CD4-positive, alpha-beta T cell treated with Interleukin-17A for 4 hours (primary cell): ENCODE data around the gene RNF10.
A peak's percentile ranks its signal among the peaks of the same experiment; 100 is the strongest.
"Not testable (repeated sequence)": the region's sequence is repeated elsewhere in the genome, so short reads cannot be mapped to it uniquely, and the experiment has no call there.

ENCODE experiments used
- DNase-seq: peaks from one replicate; pipeline ENCODE4 v3.0.0-alpha.2; 2020; ENCODE audit warnings: mixed read lengths

The RNF10 gene

DNA sequence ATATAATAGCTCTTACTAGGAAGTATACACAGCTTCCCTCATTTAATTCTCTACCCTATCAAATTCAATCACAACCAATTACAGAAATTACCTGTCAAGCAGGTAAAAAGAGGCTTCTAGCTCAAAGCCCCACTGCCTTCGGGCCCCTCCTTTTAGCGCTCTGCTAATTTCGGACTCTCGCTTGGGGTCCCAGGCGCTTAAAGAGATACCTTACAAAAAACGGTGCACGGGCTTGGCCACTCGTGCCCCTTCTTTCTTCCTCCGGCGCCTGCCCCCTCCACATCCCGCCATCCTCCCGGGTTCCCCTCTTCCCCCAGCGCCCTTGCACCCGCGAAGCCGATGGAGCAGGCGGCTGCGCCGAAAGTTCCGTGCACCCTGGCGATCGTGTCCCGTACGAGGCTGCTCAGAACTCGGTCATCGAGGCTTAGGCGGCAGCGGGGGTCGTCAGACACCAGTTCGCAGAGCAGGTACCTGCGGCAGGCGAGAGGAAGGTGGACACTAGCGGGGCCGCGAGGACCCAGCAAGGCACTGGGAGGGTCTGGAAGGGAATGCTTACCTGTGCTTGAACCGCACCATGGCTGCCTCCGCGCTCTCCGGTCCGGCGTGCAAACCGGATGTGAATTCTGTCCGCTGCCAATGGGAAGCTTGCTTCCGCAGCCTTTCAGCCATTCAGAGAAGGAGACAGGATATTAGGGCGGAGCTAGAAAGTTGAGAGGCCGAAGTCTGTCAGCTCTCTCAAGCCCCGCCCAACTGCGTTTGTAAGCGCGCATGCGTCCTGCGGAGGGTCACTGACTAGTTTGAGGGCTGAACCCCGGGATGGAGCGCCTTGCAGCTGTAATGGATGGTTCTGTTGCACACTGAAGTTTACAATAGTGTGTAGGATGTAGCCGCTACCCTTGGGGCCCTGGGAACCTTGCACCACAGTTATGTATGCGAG is 46.9 kb downstream of the RNF10 start, which contains the start of gene POP5:
POP5 (minus strand) TSS at position 616 of the 937 bp plus-strand sequence; CDS start at position 576, 40 bp downstream.
- DNase-seq = peak; percentile 96

DNA sequence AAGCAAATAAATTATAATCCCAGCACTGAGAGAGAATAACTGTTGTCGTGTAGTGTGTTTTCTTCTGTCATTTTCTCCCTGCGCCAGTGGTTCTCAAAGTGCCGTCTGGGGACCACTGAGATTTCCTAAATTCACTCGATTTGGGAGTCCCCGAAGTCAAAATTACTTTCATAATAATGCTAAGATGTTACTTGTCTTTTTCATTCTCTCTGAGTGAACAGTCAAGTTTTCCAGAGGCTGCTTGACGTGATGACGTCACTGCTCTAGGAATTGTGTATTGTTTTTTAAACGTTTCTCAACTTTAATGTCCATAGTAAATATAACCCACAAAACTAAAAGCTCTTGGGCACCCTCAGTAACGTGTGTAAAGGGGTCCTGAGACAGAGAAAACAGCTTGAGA is 47.8 kb downstream of the RNF10 start:
- no peak for DNase-seq

DNA sequence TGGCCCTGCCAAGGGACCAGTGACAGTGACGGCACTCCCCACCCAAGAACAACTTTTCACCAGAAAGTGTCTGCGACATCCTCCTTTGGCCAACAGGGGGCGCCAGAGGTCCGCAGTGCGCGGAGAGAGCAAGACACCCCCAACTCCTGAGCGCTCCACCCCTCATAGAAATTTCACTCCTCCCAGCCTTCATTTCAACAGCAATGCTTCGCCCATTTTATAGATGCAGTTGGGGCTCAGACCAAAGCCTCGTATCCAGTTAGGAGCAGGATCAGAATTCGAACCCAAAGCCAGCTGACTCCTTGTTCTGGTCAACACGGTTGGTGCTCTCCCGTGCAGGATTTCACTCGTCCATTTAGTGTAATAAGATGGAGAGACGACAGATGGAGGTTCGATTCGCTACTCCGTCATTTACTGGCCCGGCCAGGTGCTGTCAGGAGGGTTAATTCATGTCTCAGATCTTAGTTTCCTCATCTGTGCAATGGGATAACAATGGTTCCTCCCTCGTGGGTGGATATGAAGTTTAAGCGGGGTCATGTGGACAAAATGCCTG is 49.4 kb downstream of the RNF10 start:
- DNase-seq = peak; percentile 87

DNA sequence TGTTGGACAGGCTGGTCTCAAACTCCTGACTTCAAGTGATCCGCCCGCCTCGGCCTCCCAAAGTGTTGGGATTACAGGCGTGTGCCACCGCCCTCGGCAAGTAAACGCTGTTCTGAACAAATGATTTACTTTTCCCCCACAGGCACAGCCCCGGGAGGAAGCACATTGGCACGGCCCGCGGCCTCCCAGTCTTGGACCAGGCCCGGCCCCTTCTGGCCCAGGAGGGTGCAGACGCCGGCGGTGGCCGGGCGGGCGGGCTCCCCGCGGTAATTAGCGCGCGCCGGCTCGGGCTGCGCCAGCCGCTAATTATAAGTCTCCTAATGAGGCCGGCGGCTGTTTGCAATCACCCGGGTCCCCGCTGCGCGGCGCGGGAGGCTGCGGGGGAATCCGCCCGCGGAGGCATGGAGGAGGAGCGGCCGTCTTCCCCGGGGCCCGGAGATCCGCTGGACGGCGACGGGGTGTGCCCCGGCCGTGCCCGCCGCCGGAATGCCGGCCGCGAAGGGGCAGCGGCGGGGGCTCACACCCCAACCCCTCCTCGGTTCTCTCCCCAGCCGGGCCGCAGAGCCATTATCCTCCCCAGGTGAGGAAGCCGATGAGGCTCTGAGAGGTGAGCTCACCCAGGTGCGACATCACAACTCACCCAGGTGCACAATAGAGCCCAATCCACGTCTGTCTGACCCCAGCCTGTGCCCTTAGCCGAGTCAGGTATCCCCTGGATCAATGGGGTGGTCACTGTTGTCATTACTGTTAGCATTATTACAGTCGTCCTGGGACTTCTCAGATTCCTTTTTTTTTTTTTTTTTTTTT is 50.4 kb downstream of the RNF10 start:
- peak; percentile 70 for DNase-seq

DNA sequence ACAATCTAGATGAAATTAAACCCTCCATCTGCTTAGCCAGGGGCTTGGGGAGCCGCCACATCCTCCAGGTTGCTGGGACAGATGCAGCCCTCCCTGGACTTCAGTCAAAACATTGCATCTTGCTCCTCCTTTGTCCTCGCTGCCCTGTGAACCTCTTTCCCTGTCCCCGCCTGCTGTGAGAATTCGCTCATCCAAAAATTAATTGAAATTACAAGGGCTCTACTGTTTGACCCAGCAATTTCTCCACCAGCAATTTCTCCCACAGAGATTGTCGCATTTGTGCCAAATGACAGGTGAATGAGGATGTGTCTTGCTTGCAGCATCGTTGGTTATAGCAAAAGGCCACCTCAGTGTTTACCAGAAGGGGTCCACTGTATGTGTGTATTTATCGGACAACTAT is 52.0 kb downstream of the RNF10 start:
- DNase-seq = no peak

DNA sequence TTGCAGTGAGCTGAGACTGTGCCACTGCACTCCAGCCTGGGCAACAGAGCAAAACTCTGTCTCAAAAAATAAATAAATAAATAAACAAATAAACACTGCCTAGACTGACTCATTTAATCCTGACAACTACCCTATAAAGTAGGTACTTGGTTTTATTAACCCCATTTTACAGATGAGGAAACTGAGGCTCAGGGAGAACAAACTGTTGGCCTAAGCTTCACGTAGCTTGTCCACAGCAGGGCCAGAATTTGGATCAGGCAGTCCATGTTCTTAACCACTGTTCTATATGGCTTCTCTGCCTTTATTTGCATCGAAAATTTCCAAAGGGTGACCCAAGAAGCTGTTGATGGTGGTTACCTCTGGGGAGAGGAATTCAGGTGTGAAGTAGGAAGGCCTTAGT is 52.7 kb downstream of the RNF10 start:
- no peak for DNase-seq

DNA sequence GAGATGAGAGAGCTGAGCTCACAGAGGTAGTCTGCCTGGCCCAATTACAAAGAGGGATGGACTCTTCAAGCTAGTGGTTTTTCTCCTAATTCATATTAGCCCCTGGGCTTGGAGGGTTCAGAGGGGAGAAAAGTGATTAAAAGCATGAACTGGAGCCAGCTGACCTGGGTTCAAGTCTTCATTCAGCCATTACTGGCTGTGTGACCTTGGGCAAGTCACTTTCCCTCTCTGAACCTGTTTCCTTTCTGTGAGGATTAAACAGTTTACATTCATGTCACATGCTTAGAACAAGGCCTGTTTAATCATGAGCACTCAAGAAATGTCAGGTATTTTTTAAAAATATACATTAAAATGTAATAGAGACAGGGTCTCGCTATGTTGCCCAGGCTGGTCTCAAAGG is 54.2 kb downstream of the RNF10 start:
- no peak for DNase-seq

DNA sequence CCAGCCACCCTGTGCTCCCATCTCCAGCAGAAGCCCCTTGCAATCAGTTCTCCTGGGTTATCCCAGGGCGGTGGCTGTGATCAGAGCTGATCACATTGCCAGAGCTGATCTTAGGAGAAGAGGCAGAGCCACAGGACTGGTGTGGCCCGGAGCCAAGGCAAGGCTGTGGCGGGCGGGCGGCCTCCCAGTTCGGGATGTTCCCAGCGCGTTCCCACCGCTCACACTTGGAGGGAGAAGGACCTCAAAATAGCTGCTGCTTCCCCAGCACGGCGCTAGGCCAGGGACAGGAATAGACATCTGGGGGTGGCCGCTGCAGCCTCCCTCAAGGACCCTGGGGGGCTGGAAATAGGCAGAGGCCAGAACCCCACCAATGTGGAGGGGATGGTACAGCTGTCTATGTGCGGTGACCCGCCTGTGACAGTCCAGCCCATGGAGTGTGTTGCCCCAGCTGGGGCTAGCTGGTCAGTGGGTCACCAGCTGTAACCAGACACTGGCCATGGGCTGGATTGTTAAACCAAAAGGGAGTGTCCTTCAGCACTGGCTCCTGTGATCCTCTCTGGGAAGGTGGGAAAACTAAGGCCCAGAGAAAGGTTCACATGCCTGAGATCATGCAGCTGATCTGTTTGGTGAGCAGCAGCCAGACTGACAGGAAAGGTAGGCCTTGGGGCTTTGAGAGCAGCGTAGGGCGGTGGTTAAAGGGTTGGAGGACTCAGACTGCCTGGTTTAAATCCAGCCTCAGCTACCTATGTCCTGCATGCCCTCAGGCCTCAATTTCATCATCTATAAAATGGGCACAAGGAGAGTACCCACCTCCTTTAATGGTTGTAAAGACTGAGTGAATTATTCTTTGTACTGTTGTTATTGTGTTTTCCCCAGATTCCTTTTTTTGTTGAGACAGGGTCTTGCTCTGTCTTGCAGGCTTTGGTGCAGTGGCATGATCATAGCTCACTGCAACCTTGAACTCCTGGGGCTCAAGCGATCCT is 55.1 kb downstream of the RNF10 start:
- DNase-seq = no peak

DNA sequence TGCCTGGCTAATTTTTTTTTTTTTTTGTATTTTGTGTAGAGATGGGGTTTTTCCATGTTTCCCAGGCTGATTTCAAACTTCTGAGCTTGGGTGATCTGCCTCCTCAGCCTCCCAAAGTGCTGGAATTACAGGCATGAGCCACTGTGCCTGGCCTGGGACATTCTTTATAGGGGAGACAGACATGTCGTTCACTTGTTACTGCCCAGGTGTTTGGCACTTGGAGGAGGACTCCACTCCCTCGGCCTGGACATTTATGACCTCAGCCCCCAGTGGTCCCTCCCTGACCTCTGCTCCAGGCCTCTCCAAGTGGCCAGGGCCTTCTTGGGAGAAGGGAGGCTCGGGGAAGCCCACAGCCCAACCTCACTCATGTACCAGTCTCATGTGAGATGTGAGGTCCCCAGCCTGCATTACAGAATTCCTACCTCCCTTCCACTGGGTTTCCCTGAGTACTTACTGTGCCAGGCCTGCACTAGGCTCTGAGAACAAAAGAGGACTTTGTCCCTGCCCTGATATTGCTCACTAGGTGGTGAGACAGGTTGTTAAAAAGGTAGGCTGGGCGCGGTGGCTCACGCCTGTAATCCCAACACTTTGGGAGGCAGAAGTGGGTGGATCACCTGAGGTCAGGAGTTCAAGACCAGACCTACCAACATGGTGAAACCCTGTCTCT is 56.7 kb downstream of the RNF10 start:
- DNase-seq = no peak

DNA sequence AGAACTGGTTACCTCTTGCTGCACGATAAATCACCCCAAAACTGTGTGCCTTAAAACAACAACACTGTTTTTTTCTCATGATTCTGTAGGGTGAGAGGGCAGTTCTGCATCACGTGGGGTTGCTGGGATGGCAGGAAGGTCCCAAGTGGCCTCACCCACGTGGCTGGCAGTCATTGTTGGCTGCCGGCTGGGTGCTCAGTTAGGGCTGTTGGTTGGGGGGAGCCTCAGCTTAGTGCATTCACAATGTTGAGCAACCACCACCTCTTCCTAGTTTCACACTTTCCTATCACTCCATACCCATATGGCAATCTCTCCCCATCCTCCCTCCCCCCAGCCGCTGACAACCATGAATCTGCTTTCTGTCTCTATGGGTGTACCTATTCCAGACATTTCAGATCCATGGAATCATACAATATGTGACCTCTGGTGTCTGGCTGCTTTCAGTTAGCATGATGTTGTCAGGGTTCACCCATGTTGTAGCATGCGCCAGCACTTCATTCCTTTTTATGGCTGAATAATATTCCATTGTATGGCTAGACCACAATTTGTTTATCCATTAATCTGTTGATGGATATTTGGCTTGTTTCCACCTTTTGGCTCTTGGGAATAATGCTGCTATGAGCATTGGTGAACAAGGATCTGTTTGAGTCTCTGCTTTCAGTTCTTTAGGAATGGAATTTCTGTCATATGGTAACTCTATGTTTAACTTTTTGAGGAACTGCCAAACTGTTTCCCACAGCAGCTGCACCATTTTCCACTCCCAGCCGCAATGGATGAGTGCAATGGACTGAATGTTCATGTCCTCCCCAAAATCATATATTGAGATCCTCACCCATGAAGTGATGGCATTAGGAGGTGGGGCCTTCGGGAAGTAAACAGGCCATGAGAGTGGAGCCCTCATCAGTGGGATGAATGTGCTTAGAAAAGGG is 58.2 kb downstream of the RNF10 start:
- no peak for DNase-seq

DNA sequence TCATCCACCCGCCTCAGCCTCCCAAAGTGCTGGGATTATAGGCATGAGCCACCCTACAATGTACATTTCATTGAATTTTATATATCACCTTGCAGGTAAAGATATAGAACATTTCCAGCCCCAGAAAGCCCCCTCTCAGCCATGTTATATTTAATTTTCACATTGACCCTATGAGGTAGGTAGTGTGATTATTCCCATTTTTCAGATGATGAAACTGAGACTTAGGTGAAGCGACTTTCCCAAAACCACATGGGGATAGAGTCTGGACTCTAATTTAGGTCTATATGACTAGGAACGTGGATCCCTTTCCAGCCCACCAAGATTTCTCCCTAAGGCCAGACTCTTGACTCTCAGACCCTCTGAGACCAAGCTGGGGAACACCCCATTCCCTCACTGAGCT is 62.7 kb downstream of the RNF10 start:
- DNase-seq = no peak

DNA sequence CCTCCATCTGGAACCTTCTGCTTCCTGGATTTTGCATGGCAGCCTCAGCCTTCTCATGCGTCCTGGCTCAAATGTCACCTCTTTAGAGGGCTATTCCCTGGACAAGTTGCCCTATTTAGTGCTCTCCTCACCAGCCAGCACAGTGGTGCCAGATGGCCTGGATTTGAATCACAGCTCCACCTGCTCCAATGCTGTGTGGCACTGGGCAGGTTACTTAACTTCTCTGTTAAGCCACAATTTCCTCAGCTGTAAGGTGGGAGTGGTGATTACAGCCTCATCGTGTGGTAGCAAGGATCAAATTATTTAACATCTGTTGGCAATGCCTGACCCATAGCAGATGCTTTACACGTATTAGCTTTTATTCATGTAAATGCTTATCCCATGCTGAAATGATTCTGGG is 63.7 kb downstream of the RNF10 start:
- DNase-seq = no peak

DNA sequence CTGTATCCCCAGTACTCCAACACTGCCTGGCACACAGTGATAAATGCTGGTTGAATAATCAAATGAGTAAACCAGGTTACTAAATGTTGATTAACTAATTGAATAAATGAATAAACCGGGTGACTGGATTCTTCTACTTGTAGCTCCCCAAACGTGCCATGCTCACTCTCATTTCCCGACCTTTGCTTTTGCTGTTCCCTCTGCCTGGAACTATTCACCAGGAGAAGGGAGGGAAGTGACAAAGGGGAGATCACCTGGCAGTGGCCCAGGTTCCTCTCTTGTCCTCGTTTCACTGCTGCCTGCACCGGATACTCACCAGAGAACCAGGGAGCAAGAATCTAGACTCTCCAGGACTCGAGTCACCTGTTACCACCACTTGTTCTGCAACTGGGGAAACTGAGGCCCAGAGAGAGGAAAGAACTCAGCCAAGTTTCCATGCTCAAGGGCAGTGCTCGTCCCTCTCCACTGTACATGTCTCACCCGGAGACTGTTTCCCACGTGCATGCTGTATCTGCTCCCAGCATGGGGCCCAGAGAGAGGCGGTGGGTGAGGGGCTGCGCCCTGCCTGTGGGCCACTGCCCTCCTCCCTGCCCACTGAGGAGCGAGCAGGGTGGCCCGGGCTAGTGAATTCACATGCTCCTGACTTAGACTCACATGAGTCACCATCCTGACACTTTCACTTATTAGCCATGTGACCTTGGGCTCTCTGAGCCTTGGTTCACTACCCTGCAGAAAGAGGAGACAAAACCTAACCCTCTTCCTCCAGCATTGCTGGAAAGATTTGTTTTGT is 64.7 kb downstream of the RNF10 start:
- DNase-seq = no peak

DNA sequence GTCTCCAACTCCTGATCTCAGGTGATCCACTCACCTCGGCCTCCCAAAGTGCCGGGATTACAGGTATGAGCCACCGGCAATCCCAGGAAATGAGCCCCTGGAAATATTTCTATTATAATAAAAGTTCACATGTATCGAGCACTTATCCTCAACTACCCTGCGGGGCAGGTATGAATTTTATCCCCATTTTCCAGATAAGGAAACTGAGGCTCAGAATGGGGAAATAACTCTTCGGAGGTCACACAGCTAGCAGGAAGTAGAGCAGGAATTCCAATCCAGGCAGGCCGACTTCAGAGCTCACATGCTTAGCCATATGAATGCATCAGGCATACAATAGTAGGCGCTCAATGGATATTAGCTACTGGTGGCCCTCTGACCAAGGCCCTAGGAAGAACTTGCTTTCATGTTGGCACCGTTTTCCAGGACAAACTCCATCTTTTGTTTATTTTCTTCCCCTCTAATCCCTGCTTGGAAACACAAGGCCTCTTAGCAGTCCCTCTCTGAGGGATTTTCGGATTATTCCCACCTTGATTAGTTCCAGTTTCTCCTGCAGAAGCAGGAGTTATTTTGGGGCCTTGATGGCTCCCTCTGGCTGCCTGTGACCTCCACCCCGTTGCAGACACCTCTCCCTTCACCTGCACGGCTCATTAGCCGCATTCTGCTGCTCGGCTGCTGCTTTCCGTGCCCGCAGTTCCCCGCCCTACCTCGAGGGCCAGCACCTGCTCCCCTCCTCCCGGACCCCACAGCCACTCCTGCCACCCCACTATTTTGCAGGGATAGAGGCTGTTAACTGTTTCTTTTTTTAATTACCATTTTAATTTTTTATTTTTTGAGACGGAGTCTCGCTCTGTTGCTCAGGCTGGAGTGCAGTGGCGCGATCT is 65.8 kb downstream of the RNF10 start:
- no peak for DNase-seq

DNA sequence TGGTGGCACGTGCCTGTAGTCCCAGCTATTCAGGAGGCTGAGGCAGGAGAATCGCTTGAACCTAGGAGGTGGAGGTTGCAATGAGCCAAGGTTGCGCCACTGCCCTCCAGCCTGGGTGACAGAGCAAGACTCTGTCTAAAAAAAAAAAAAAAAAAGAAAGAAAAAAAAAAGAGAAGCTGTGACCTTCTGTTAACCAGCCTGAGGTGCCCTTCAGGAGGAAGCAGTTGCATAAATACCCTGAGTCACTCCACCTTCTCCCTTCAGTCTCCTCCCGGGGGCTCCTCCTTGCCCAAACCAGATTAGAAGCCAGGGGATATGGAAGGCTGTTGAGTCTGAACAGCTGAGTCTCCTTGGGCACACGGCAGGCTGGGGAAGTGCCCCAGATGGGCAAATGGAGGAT is 68.3 kb downstream of the RNF10 start:
- not testable (repeated sequence) for DNase-seq

DNA sequence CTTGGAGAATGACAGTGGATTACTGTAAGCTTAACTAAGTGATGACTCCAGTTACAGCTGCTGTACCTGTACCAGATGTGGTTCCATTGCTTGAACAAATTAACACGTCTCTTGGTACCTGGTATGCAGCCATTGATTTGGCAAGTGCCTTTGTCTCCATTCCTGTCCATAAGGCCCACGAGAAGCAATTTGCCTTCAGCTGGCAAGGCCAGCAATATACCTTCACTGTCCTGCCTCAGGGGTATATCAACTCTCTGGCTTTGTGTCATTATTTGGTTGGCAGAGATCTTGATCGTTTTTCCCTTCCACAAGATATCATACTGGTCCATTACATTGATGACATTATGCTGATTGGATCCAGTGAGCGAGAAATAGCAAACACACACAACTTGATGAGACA is 76.4 kb downstream of the RNF10 start:
- DNase-seq = no peak

DNA sequence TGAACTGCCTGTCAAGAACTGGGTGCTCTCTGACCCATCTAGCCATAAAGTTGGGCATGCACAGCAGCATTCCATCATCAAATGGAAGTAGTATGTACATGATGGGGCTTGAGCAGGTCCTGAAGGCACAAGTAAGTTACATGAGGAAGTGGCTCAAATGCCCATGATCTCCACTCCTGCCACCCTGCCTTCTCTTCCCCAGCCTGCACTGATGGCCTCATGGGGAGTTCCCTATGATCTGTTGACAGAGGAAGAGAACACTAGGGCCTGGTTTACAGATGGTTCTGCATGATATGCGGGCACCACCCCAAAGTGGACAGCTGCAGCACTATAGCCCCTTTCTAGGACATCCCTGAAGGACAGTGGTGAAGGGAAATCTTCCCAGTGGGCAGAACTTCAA is 77.4 kb downstream of the RNF10 start:
- not testable (repeated sequence) for DNase-seq

DNA sequence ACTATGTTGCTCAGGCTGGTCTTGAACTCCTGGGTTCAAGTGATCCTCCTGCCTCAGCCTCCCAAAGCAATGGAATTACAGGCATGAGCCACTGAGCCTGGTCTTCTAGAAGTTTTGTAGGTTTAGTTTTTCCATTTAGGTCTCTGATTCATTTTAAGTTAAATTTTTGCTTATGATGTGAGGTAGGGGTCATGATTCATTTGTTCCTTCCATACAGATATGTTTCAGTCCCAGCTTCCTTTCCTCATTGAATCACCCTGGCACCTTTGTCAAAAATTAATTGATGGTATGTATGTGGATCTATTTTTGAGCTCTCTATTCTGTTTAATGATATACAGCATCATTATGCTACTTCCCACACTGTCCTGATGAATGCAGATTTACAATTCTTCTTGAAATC is 80.7 kb downstream of the RNF10 start:
- DNase-seq = no peak

DNA sequence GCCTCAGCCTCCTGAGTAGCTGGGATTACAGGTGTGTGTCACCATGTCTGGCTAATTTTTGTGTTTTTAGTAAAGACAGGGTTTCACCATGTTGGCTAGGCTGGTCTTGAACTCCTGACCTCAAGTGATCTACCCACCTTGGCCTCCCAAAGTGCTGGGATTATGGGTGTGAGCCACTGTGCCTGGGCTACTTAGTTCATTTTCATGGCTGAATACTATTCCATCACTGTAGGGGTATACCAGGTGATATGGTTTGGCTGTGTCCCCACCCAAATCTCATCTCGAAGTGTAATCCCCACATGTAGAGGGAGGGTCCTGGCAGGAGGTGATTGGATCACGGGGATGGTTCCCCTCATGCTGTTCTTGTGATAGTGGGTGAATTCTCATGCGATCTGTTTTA is 83.0 kb downstream of the RNF10 start:
- DNase-seq = not testable (repeated sequence)
